Panc1 (cell line): Measurements from ENCODE around the gene SLC7A9. TPM values are rescaled to one million over a fixed set of nuclear protein-coding genes. Genes with fewer than 3 reads are reported as not detected.

Experiments used
- ATAC-seq: fragments of 200-7000 bp; cut with Tn5 transposase; 2 replicates; pipeline ENCODE4 v1.9.1; 2020; ENCODE audit warnings: mild to moderate bottlenecking, moderate library complexity
- BruUV-seq: library from RNA; stranded (reverse); fragments of 400-500 nt; replicated peaks from 2 replicates; lab custom pipeline; 2021; lab: Mats Ljungman, UMichigan
- CTCF ChIA-PET: fragments of 300-600 bp; sonication (Branson Sonifier 250); formaldehyde crosslinking; loops from one replicate; lab custom pipeline; 2022; ENCODE audit warnings: antibody characterized with exemption; lab: Charles Lee
- POLR2A ChIA-PET: fragments of 300-600 bp; sonication (Branson Sonifier 250); formaldehyde crosslinking; loops from one replicate; lab custom pipeline; 2022; ENCODE audit warnings: antibody characterized with exemption; lab: Charles Lee
- DNase-seq: peaks from one replicate; pipeline ENCODE4 v3.0.0-alpha.2; 2010; ENCODE audit warnings: low read depth, low spot score
- H3K27ac ChIP-seq: 2 replicates; pipeline ENCODE4 v1.5.1; 2011; ENCODE audit warnings: mild to moderate bottlenecking, low read length, inconsistent platforms
- H3K27me3 ChIP-seq: fragments of 200-500 bp; sonication (Bioruptor generic); 2 replicates; pipeline ENCODE4 v1.6.0; 2014; ENCODE audit warnings: low read length, inconsistent platforms; ENCODE audit not compliant: control insufficient read depth, insufficient read depth
- H3K36me3 ChIP-seq: fragments of 200-500 bp; sonication (Bioruptor generic); 2 replicates; pipeline ENCODE4 v1.5.1; 2014; ENCODE audit warnings: inconsistent platforms, mild to moderate bottlenecking, low read length, moderate library complexity; ENCODE audit not compliant: control insufficient read depth, insufficient read depth
- H3K4me1 ChIP-seq: 2 replicates; pipeline ENCODE4 v1.5.1; 2011; ENCODE audit warnings: inconsistent platforms, mild to moderate bottlenecking, low read length, moderate library complexity; ENCODE audit not compliant: control insufficient read depth, insufficient read depth
- H3K4me3 ChIP-seq, 2 experiments: 2 replicates each; pipeline ENCODE4 v1.5.1; 2011 to 2012; ENCODE audit warnings: low read depth in 2 of 2, low read length in 2 of 2, mild to moderate bottlenecking in 2 of 2, inconsistent platforms in 1 of 2, moderate library complexity in 1 of 2
- H3K9me3 ChIP-seq: fragments of 200-500 bp; sonication (Bioruptor generic); 2 replicates; pipeline ENCODE4 v1.5.1; 2014; ENCODE audit warnings: low read depth, mild to moderate bottlenecking, inconsistent platforms, low read length, moderate library complexity; ENCODE audit not compliant: control insufficient read depth, insufficient read depth
- POLR2AphosphoS5 ChIP-seq: IDR thresholded peaks from 2 replicates; pipeline ENCODE4 v1.6.1; 2012; ENCODE audit warnings: mild to moderate bottlenecking, low read depth, low read length, moderate library complexity
- SIN3A ChIP-seq: IDR thresholded peaks from 2 replicates; pipeline ENCODE4 v1.6.1; 2012; ENCODE audit warnings: low read depth, mild to moderate bottlenecking, low read length, moderate library complexity, borderline replicate concordance; ENCODE audit not compliant: insufficient read depth
- TCF7L2 ChIP-seq: IDR thresholded peaks from 2 replicates; pipeline ENCODE4 v1.6.1; 2011; ENCODE audit warnings: mild to moderate bottlenecking, low read depth, low read length, inconsistent platforms
- in situ Hi-C: cut with HindIII; loops from 2 replicates; pipeline ENCODE4 v1.10.0; 2016; ENCODE audit warnings: low sequenced_read_pairs, low pct_unique_long_range_greater_than_20kb
- intact Hi-C: fragments of 100-400 bp; cut with micrococcal nuclease; formaldehyde crosslinking; loops from one replicate; pipeline ENCODE4 v1.10.0; 2022; ENCODE audit not compliant: unreplicated experiment
- total RNA-seq: library from RNA; stranded (reverse); gene quantifications from one replicate; pipeline ENCODE4 v1.2.1, GENCODE V29; 2021; ENCODE audit not compliant: unreplicated experiment
- TF ChIP-seq, protein P1 (sequence below): fragments of 450-650 bp; IDR thresholded peaks from 2 replicates; pipeline ENCODE4 v1.5.1; 2017; ENCODE audit warnings: mild to moderate bottlenecking
- TF ChIP-seq, protein P2 (sequence below), 2 experiments: IDR thresholded peaks; 2 replicates each; pipeline ENCODE4 v1.6.1; 2011 to 2012; ENCODE audit warnings: low read depth in 2 of 2, control low read depth in 1 of 2, low read length in 1 of 2, mild to moderate bottlenecking in 1 of 2, moderate library complexity in 1 of 2; ENCODE audit not compliant: insufficient read depth in 1 of 2

The SLC7A9 gene
- total RNA-seq, 1 experiment from 2014 or later, result 0.28 TPM

DNA sequence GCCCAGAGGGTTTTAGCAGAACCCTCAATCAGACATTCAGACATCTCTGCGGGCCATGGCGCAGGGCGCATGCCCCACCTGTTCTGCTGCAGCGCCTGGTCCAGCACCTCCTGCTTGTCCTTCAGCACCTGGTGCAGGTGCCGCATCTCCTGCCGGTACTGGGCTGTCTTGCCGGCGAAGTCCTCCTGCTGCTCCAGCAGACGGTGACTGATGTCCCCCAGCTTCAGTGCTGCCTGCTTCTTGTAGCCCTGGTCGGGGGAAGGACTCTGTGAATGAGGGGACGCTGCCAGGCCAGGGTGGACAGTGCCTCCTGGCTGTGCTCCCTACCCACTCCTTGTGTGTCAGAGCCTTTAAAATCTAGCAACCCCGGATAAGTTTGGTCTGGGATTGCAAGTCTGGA is 12.2 kb upstream of the SLC7A9 start:
- Histone ChIP-seq H3K27ac (no peak overlapping the region), H3K9me3 (no peaks in the 10 kb centered on the region), H3K27me3 (no peaks in the 10 kb centered on the region), H3K36me3 (no peaks in the 10 kb centered on the region), H3K4me3 (no peak overlapping the region), H3K4me1 (0 out of 2 replicates have a peak, but pooled peaks cover 2% of the 10 kb centered on the region)
- no peak for DNase-seq
- intact Hi-C loops, result no loop called here
- in situ Hi-C loops, result no loop called here
- CTCF ChIA-PET, result interaction anchor here (0.7 kb wide), 1 partner anchor 63 kb away, joined by 6 read pairs; no protein-coding TSS in a partner anchor
- POLR2A ChIA-PET, result no interaction called here
- no TSS peak for BruUV-seq
- no peak for TF ChIP-seq POLR2AphosphoS5
- TF ChIP-seq, protein P1, sequence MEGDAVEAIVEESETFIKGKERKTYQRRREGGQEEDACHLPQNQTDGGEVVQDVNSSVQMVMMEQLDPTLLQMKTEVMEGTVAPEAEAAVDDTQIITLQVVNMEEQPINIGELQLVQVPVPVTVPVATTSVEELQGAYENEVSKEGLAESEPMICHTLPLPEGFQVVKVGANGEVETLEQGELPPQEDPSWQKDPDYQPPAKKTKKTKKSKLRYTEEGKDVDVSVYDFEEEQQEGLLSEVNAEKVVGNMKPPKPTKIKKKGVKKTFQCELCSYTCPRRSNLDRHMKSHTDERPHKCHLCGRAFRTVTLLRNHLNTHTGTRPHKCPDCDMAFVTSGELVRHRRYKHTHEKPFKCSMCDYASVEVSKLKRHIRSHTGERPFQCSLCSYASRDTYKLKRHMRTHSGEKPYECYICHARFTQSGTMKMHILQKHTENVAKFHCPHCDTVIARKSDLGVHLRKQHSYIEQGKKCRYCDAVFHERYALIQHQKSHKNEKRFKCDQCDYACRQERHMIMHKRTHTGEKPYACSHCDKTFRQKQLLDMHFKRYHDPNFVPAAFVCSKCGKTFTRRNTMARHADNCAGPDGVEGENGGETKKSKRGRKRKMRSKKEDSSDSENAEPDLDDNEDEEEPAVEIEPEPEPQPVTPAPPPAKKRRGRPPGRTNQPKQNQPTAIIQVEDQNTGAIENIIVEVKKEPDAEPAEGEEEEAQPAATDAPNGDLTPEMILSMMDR, result no peak
- TF ChIP-seq, protein P2, sequence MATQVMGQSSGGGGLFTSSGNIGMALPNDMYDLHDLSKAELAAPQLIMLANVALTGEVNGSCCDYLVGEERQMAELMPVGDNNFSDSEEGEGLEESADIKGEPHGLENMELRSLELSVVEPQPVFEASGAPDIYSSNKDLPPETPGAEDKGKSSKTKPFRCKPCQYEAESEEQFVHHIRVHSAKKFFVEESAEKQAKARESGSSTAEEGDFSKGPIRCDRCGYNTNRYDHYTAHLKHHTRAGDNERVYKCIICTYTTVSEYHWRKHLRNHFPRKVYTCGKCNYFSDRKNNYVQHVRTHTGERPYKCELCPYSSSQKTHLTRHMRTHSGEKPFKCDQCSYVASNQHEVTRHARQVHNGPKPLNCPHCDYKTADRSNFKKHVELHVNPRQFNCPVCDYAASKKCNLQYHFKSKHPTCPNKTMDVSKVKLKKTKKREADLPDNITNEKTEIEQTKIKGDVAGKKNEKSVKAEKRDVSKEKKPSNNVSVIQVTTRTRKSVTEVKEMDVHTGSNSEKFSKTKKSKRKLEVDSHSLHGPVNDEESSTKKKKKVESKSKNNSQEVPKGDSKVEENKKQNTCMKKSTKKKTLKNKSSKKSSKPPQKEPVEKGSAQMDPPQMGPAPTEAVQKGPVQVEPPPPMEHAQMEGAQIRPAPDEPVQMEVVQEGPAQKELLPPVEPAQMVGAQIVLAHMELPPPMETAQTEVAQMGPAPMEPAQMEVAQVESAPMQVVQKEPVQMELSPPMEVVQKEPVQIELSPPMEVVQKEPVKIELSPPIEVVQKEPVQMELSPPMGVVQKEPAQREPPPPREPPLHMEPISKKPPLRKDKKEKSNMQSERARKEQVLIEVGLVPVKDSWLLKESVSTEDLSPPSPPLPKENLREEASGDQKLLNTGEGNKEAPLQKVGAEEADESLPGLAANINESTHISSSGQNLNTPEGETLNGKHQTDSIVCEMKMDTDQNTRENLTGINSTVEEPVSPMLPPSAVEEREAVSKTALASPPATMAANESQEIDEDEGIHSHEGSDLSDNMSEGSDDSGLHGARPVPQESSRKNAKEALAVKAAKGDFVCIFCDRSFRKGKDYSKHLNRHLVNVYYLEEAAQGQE (IDR thresholded peaks at IDR 0.05; ENCODE audit: insufficient read depth in 1 of 2, low read depth in 2 of 2, low read length in 1 of 2), result no peak
- TF ChIP-seq SIN3A, result no peak
- no peak for TF ChIP-seq TCF7L2
- ATAC-seq, result no peak

DNA sequence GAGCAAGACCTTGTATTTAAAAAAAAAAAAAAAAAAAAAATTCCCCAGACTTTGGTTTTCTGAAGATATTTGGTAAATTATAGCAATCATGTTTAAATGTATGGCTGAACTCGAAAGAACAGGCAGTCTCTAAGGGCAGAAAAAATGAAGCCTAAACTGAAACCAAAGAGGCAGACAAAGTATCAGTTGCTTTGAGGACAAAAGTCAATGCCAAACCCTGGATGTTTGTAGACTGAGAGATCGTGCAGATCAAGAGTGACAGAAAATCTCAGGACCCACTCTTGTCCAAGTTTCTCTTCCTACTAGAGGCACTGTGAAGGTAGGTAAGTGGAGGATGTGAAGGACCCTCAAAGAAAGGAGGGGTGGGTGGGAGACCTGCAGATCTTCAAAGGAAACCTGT is 11.1 kb upstream of the SLC7A9 start:
- Histone ChIP-seq H3K4me1 (0 out of 2 replicates have a peak, but pooled peaks cover 2% of the 10 kb centered on the region), H3K4me3 (no peak overlapping the region), H3K9me3 (no peaks in the 10 kb centered on the region), H3K27ac (no peak overlapping the region), H3K27me3 (no peaks in the 10 kb centered on the region), H3K36me3 (no peaks in the 10 kb centered on the region)
- DNase-seq (no peak), ATAC-seq (no peak)
- no TSS peak for BruUV-seq
- intact Hi-C loops, result no loop called here
- in situ Hi-C loops, result no loop called here
- TF ChIP-seq SIN3A (no peak), TCF7L2 (no peak), POLR2AphosphoS5 (no peak)
- TF ChIP-seq, protein P1, result no peak
- TF ChIP-seq, protein P2 (IDR thresholded peaks at IDR 0.05; ENCODE audit: insufficient read depth in 1 of 2, low read depth in 2 of 2, low read length in 1 of 2), result no peak
- ChIA-PET CTCF (no interaction called here), POLR2A (interaction anchor here (0.7 kb wide), 1 partner anchor 207 kb away, joined by 4 read pairs; no protein-coding TSS in a partner anchor)
